ENCODE data around the gene ROMO1. TPM values are rescaled to one million over a fixed set of nuclear protein-coding genes. Genes with fewer than 3 reads are reported as not detected.

ROMO1 gene
- total RNA-seq, 1 donor from 2014 or later, result 227 TPM

Other genes starting within 250 kb of the ROMO1 start
- 28.9 and 37.6 TPM in 2 replicates for gene CEP250, start 243.8 kb upstream of the ROMO1 start, total RNA-seq
- not detected in 2 replicates for gene C20orf173, start 169.8 kb upstream of the ROMO1 start, total RNA-seq
- 169 and 210 TPM in 2 replicates for gene ERGIC3, start 157.3 kb upstream of the ROMO1 start, total RNA-seq
- gene SPAG4, start 83.6 kb upstream of the ROMO1 start, total RNA-seq, result 1.2 and 5.5 TPM in 2 replicates
- 109 and 117 TPM in 2 replicates for gene CPNE1, start 34.5 kb upstream of the ROMO1 start, total RNA-seq
- gene RBM12, start 34.5 kb upstream of the ROMO1 start, total RNA-seq, result 32.7 and 33.3 TPM in 2 replicates
- 34.3 and 37.1 TPM in 2 replicates for gene NFS1, start 53 bp upstream of the ROMO1 start, total RNA-seq
- gene RBM39, start 42.9 kb downstream of the ROMO1 start, total RNA-seq, result 218 and 242 TPM in 2 replicates
- gene PHF20, start 72.6 kb downstream of the ROMO1 start, total RNA-seq, result 27.1 and 28.5 TPM in 2 replicates

Measured in myocyte (in vitro differentiated cells).